GM23248 (cell line): ENCODE results near the gene UST.

Experiments used
- EZH2 ChIP-seq: fragments of 200-600 bp; sonication (generic); IDR thresholded peaks from 2 replicates; pipeline ENCODE4 v1.6.1; 2018; ENCODE audit warnings: antibody characterized with exemption, mild to moderate bottlenecking; ENCODE audit not compliant: insufficient read depth, poor library complexity, severe bottlenecking
- EZH2phosphoT487 ChIP-seq: fragments of 200-600 bp; sonication (generic); IDR thresholded peaks from 2 replicates; pipeline ENCODE4 v1.6.1; 2018; ENCODE audit warnings: antibody characterized with exemption, moderate library complexity, mild to moderate bottlenecking, low read depth; ENCODE audit not compliant: insufficient read depth

DNA sequence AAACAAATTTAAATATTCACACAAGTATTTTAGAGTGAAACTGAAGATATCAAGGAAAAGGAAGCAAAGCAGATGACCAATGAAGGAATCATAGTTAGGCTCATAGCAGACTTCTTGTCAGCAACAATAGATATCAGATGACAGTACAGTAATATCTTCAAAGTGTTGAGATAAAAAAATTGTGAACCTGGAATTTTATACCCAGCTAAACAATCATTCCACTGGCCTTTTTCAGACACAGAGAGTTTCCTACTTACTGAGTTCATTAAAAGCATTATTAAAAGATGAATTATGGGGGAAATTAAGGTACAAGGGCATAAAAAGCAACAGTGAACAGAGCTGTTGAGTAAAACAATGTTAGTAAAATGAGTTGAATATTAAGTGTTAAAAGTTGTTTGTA lies 254.6 kb downstream of the UST start:
- TF ChIP-seq EZH2phosphoT487 (no peak), EZH2 (no peak)
